HG03442 (cell line): ENCODE data around the gene TDRD7.

ENCODE experiments used
- ATAC-seq: cut with Tn5 transposase; IDR thresholded peaks from one replicate; pipeline ENCODE4 v1.9.1; 2021; ENCODE audit warnings: mild to moderate bottlenecking, moderate library complexity; ENCODE audit not compliant: unreplicated experiment

Gene TDRD7

GRCh38 chr9:97386733-97387503 lies 25.0 kb upstream of the TDRD7 start:
- ATAC-seq = no peak

GRCh38 chr9:97387504-97387886 lies 24.4 kb upstream of the TDRD7 start:
- no peak for ATAC-seq

GRCh38 chr9:97387936-97388684 lies 23.8 kb upstream of the TDRD7 start:
- no peak for ATAC-seq

- peak; percentile 80 for ATAC-seq
These were observed 23.1 kb upstream of the TDRD7 start for GRCh38 chr9:97388721-97389238.

- no peak for ATAC-seq
These were observed 22.6 kb upstream of the TDRD7 start for GRCh38 chr9:97389249-97389648.

DNA sequence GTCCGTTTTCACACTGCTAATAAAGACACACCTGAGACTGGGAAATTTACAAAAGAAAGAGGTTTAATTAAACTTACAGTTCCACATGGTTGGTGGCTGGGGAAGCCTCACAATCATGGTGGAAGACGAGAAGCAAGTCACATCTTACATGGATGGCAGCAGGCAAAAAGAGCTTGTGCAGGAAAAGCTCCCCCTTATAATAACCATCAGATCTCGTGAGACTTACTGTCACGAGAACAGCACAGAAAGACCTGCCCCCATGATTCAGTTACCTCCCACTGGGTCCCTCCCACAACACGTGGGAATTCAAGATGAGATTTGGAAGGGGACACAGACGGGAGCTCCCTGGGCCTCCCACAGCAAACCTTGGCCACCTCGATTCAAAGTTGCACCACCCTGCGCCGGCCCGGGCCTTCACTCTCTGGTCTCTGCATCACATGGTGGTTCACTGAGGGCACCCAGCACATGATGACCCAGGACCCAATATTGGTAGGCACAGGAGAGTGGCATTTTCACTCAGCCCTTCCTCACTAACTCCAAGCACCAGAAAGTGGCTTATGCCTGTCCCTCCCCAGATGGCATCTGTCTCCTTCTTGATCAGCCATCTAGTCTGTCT lies 21.0 kb upstream of the TDRD7 start:
- no peak for ATAC-seq

- ATAC-seq = no peak
These were observed 17.0 kb upstream of the TDRD7 start for GRCh38 chr9:97394881-97395280.

GRCh38 chr9:97395745-97396144 lies 16.2 kb upstream of the TDRD7 start:
- ATAC-seq = no peak

- no peak for ATAC-seq
These were observed 15.6 kb upstream of the TDRD7 start for GRCh38 chr9:97396256-97396655.

DNA sequence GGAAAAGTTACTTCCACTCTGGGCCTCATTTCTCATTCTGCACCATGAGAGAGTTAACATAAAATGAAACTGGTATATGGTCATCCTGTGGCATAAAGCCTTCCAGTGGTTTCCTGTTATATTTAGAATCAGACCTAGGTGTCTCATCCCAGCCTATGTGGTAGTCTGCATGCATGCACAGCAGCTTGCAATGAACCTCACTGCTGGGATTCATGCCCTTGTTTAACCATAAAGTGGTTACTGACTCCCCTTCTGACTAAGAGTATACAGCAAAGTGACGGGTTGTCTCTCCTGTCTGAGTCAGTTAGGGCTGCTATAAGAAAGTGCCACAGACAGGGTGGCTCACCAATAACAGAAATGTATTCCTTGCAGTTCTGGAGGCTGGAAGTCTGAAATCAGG lies 14.7 kb upstream of the TDRD7 start:
- peak; percentile 79 for ATAC-seq

DNA sequence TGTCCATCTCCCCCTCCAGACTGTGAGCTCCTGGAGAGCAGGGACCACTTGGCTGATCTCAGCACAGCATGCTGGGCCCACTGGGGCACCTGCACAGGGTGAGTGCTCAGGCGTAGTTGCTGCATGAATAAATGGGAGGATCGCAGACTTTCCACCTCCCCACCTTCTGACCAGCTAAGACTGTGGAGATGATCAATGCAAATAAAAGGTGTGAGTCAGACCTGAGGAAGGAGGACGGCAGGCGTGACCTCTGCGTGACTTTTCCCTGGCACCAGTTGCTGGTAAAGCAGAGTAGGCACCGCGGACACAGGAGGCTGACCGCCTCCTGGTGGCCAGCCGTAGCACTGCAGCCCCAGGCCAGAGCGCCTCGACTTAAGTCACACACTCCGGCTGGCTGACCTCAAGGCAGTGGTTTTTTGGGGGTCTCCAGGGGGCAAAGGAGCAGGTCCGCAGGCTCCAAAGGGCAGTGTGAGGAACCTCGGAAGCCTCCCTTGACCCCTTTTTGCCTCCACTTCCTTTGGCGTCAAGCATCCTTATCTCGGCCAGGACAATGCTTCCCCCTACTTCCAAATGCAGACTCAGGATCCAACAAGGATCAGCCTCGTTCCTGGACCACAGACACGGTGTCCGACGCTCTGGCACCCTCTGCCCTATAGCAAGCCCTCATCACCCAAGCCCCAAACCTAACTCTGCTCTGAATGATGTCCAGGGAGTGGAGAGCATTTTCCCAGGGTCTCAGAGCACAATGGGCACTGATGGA lies 12.7 kb upstream of the TDRD7 start:
- no peak for ATAC-seq

DNA sequence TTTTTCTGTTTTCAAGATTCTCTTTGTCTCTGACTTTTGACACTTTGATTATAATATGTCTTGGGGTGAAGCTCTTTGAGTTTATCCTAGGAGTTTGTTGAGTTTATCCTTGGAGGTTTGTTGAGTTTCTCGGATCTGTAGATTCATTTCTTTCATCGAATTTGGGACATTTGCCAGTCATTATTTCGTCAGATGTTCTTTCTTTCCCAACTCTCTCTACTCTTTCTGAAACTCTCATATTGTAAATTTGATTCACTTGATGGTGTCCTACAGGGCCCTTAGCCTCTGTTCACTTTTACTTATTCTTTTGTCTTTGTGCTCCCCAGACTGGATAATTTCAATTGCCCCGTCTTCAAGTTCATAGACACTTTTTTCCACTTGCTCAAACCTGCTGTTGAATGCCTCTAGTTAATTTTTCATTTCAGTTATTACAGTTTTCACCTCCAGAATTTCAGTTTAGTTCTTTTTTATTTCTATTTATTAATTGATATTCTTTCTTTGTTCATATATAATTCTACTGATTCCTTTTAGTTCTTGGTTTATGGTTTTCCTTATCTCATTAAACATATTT lies 8.1 kb upstream of the TDRD7 start:
- no peak for ATAC-seq

DNA sequence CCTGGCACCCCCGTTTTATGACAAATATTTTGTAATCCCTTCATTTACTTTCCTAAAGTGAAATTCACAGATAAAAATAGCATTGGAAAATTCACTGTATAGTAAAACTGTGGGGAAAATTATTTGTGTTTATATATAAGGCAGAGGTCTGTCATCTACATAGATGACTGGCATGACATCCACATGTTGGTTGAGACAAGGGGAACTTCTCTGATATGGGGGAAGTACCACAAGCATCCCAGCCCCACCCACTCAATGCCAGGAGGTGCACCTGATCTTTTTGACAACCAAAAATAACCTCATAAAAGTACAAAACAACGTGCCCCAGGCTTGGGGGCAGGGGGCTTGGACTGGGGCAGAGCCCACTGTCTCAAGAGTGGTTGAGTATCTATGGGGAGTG lies 6.3 kb upstream of the TDRD7 start:
- no peak for ATAC-seq

DNA sequence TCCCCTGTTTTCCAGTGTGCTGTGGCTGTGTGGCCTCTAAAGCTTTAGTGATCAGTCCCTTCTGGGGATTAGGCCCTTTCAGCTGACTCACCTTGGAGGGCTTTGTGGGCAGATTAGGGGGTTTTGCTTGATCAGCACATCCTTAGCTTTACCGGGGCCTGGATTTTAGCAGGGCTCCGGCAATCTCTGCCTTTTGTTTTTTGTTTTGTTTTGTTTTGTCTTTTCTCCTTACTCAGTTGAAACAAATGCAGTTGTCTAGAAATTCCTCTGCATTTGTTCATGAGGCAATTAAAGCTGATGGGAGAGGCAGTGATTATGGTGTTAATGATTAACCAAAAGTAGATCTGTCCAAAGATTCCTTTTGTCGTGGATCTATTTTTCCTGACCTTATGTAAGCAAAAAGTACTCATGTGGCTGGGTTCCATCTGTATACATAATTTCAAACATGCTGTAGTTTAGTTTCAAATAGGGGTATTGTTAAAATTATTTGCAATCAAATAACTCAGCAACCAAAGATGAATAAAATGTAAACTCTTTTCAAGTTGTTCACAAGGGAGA lies 5.2 kb upstream of the TDRD7 start:
- no peak for ATAC-seq

- ATAC-seq = no peak
These were observed 3.3 kb upstream of the TDRD7 start for GRCh38 chr9:97408562-97408961.

DNA sequence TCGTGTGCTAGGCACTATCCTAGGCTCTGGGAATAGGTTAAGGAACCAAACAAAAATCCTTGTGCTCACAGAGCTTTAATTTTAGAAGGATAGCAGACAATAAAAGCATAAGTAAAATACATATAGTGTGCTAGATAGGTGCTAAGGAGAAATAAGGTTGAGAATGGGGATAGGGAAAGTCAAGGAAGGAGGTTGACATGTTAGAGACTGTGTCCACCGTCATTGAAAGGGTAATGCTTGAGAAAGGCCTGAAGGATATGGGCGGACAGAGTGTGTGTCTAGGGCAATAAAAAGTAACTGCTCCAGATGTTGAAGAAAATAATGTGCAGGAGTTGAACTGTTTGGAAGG lies 482 bp upstream of the TDRD7 start:
- no peak for ATAC-seq

DNA sequence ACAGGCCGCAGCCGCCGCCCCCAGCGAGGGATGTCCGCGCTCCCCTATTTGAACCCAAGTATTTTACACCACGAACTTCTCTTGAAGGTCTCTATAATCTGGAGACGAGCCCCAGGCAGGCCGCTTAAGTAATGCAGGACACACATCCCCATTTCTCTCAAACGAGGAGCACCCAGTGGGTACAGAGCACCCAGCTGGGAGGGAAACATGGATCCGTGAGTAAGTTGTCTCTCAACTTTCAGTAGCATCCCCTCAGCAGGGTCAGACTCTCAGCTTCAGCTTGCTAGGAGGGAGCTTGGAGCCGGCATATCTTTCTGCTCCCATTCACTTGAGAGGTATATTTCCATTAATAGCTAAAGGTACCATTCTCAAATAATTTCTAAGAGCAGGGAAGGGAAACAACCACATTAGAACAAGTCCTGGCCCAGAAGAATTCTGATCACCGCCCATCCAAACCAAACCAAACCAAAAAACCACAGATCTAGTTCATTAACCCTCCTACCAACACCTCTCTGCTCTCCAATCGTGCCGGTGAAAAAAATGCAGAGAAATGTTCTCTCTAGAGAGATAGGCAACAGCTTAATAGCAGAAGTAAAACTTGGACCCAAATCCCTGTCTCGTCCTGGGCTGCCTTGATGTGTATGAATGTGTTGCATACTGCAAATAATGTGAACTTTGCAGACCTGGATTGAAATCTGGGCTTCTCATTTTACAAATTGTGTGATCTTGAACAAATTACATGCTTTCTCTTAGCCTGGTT lies 910 bp downstream of the TDRD7 start:
- no peak for ATAC-seq

DNA sequence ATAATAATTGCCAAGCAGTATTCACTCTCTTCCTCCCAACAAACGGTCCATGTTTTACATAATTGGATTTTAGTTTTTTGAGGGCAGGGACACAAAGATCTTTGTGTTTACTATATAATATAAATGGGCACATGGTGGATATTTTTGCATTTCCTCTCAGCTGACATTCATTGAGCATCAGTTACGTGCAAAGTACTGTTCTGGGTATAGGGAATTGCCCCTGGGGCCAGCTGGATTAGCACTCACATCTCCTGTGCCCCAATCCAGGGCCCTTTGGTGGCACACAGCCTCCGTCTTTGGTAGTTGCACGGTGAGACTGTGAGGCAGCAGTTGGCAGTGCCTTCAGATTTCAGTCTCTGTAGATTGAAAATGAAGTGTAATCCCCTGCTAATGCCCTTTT lies 1.6 kb downstream of the TDRD7 start:
- ATAC-seq = no peak

DNA sequence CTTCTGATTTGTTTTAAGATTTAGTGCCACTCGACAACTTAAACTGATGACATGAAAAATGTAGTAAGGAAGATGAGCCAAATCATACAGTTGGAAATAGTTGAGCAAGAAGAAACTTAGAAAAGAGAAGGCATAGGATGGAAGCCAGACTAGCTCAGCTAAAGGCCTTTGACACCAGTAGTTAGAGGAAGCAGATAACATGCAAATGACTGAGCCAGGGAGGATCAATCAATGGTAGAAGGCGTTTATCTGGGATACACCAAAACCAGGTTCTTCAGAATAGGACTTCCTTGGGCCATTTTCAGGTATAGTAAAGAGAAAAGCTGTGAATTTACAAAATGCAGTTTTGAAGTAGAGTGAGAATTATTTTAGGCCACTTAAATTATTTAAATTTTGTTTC lies 3.2 kb downstream of the TDRD7 start:
- ATAC-seq = no peak

DNA sequence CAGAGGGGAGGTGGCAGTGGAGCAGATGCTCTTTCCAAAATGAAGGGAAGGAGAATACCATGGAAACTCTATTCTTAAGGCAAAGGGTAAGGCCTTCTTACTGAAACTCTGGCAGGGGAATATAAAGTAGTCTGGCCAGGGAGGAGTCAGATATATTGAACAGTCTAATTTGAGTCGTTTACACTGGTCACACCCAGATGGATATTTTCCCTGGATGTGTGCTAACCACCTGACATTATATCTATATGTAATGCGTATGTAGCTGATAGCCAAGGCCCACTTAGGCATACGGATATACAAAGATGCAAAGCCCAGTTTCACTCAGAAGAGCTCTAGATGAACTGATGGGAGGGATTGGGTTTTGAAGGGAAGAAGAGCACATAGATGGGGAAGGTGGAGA lies 7.0 kb downstream of the TDRD7 start:
- ATAC-seq = no peak
